GM12873 (cell line): ENCODE data around the gene ZSCAN21.

Experiments used
- CTCF ChIP-seq: IDR thresholded peaks from 2 replicates; pipeline ENCODE4 v1.5.1; 2012; ENCODE audit warnings: low read depth, mild to moderate bottlenecking, moderate library complexity, low read length, control low read depth; ENCODE audit not compliant: insufficient read depth; ENCODE audit errors: missing control alignments

ZSCAN21 gene

GRCh38 chr7:100013328-100013676, 36.3 kb upstream of the ZSCAN21 start:
- no peak for TF ChIP-seq CTCF

DNA sequence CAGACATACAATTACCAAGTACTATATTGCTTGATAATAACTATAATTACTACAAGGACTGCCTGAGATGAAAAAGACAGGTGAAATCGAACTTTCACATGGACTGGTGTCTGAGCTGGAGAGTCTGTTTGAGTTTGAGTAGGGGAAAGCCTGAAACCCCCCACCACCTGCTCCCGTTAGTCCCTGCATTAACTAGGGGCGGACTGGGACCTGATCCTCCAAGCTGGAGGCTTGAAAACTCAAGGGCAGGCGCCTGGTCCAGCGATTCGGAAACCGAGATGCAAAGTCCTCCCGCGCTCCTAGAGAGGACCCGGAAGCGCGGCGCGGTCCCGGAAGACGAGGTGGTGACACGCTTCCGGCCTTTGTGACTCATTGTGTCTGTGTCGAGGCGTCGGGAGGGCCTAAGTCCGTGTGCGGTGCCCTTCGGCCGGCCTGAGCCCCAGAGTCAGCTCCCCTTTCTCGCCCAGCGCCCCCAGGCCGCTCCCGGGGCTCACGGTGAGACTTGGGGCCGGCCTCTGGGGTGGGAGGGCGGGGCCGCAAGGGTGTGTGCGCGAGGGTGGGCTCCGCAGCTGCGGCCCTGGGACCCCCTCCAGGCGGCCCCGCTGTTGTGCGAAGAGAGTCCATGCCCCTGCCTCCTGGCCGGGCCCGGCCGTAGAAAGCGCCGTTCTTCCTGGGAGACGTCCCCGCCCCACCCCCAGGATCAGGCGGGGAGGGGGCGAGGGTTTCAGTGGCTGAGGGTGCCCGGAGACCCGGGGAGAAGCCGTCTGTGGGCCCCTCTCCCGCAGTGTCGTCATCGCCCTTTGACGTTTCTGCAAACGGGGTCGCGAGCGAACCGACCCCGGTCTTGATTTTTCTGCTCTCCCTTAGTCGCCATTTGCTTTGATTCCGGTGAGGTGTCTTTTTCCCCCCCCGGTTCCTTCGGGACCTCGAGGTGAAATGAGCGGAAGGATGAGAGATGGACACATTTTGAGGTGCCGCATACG, 34.1 kb upstream of the ZSCAN21 start, which contains the start of gene ZKSCAN1:
ZKSCAN1 (plus strand) TSS at position 365 of the 983 bp plus-strand sequence. CDS start 7,911 bp downstream, outside the sequence.
- no peak for TF ChIP-seq CTCF

DNA sequence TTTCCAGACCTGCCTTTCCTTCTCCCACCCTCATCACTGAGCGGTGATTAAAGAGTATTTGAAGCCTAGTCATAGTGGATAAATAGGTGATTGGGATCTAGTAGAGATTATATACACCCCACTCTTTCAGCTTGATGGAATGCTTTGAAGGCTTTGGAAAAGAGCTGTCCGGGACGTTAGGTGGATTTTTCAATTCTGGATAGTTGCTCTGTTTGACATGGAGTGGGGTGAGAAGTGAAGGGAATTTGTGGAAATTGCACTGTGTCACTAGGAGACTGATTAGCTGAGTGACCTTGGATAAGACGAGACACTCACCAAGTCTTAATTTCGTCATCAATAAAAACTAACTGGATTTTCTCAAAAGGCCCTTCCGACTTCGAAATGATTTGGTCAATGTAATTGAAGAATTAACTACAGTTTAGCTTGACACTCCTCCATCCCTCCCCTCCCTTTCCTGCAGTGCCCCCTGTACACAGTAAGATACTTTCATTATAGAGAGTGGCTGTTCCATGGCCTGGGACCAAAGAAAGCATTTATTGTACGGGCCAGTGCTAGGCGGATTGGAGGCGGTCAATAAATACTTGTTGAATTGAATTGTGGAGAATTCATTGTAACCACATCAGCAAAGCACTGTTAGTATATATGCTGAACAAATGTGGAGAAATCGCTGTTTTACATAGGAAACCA, 33.2 kb upstream of the ZSCAN21 start:
- no peak for TF ChIP-seq CTCF

DNA sequence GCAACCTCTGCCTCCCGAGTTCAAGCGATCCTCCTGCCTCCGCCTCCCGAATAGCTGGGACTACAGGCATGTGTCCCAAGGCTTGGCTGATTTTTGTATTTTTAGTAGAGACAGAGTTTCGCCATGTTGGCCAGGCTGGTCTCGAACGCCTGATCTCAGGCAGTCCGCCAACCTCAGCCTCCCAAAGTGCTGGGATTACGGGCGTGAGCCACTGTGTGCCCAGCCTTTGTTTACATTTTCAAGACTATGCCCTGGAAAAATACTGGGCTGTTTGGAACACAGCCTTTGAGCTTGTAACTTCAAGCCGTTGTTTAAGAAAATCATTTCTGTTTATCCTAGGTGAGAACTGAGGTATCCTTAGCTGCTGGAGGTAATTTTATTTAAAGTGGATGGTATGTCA, 32.3 kb upstream of the ZSCAN21 start:
- TF ChIP-seq CTCF = no peak

GRCh38 chr7:100017875-100018274, 31.7 kb upstream of the ZSCAN21 start:
- TF ChIP-seq CTCF = no peak

- no peak for TF ChIP-seq CTCF
These were observed 29.7 kb upstream of the ZSCAN21 start for GRCh38 chr7:100019908-100020307.

DNA sequence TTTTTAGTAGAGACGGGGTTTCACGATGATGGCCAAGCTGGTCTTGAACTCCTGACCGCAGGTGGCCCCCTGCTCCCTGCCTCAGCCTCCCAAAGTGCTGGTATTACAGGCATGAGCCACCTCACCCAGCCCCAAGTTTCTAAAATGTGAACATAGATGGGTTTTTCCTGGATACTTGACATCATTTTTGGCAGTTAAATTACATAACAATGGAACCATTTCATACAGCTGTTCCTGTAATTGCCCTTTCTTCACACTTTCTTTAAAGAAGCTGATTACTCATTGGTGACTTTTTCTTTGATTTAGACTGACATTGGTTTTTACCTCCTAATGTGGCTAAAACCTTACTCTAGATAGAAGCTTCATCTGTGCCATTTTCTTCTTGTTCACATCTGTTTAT, 28.3 kb upstream of the ZSCAN21 start:
- TF ChIP-seq CTCF = no peak
